ENCODE results near the gene ZNF385C.

- no peak for TF ChIP-seq ZSCAN20 (CRISPR knock-in tag; IDR thresholded peaks at IDR 0.05)
- TF ChIP-seq USF2 (IDR thresholded peaks at IDR 0.05): no peak
- TF ChIP-seq RAD21 (conservative IDR thresholded peaks at IDR 0.05 in 1 of 2, IDR thresholded peaks at IDR 0.05 in 1 of 2): no peak
- no peak for TF ChIP-seq CTCF (IDR thresholded peaks at IDR 0.05)
- TF ChIP-seq ELK1 (IDR thresholded peaks at IDR 0.05; ENCODE audit: low read depth, low read length): no peak
- TF ChIP-seq MAX (IDR thresholded peaks at IDR 0.05): no peak
- TF ChIP-seq EP300 (IDR thresholded peaks at IDR 0.05): no peak
- TF ChIP-seq POLR2A (IDR thresholded peaks at IDR 0.05; ENCODE audit: low read length): no peak
- TF ChIP-seq BHLHE40 (IDR thresholded peaks at IDR 0.05; ENCODE audit: low read depth, low read length): no peak
- no peak for TF ChIP-seq CEBPB (IDR thresholded peaks at IDR 0.05)
Measured at GRCh38 chr17:42065201-42065600, 33.1 kb downstream of the ZNF385C start.
